HepG2 (cell line): Measurements from ENCODE around the gene TM4SF1. TPM values are rescaled to one million over a fixed set of nuclear protein-coding genes. Genes with fewer than 3 reads are reported as not detected.

Source experiments
- ATAC-seq: fragments of 200-7000 bp; cut with Tn5 transposase; 3 replicates; pipeline ENCODE4 v1.9.1; 2020; ENCODE audit warnings: mild to moderate bottlenecking, moderate library complexity
- BruUV-seq: library from RNA; stranded (reverse); fragments of 400-500 nt; replicated peaks from 2 replicates; lab custom pipeline; 2021; lab: Mats Ljungman, UMichigan
- CTCF ChIA-PET: fragments of 300-600 bp; formaldehyde crosslinking; extraction: SDS; loops from one replicate; lab custom pipeline; 2021; ENCODE audit warnings: low total read pairs, inconsistent platforms, low intra/inter-chr PET ratio; lab: Yijun Ruan, JAX
- POLR2A ChIA-PET: fragments of 350-600 bp; sonication (Branson Sonifier 250); formaldehyde crosslinking; loops from one replicate; lab custom pipeline; 2020; ENCODE audit warnings: antibody characterized with exemption, inconsistent platforms; lab: Yijun Ruan, JAX
- DNase-seq: peaks from one replicate; pipeline ENCODE4 v3.0.0-alpha.2; 2015; ENCODE audit warnings: low spot score
- FAIRE-seq: peaks from 3 replicates; lab custom pipeline; 2011; peaks lifted over from hg19 to GRCh38; lab: Jason Lieb, UNC
- H2AFZ ChIP-seq: one replicate; pipeline ENCODE4 v1.6.1; 2011; ENCODE audit warnings: low read length, inconsistent platforms
- H3K27ac ChIP-seq: fragments of 300-600 bp; 3 replicates; pipeline ENCODE4 v1.8.0; 2011; ENCODE audit warnings: mixed run types, mild to moderate bottlenecking, mixed read lengths, low read length, inconsistent platforms; ENCODE audit not compliant: insufficient read depth; ENCODE audit errors: extremely low read length
- H3K27me3 ChIP-seq, 2 experiments: fragments of 200-600 bp in 1 of 2; 2 replicates in 1 of 2; 3 replicates in 1 of 2; pipeline versions ENCODE4 v1.6.0 to v1.8.0; 2011; ENCODE audit warnings: low read length in 2 of 2, mild to moderate bottlenecking in 2 of 2, moderate library complexity in 2 of 2, inconsistent platforms in 1 of 2; ENCODE audit not compliant: insufficient read depth in 2 of 2, control insufficient read depth in 1 of 2
- H3K36me3 ChIP-seq, 2 experiments: fragments of 200-600 bp in 1 of 2; replicated peaks in 1 of 2; 2 replicates in 1 of 2; 3 replicates in 1 of 2; pipeline versions ENCODE4 v1.5.1 to v1.8.0; 2011; ENCODE audit warnings: low read length in 2 of 2, inconsistent platforms in 1 of 2; ENCODE audit not compliant: insufficient read depth in 2 of 2, control insufficient read depth in 1 of 2
- H3K4me1 ChIP-seq: 2 replicates; pipeline ENCODE4 v1.5.1; 2012; ENCODE audit warnings: low read length, inconsistent platforms; ENCODE audit not compliant: insufficient read depth
- H3K4me2 ChIP-seq: 2 replicates; pipeline ENCODE4 v1.6.0; 2011; ENCODE audit warnings: low read depth, low read length, inconsistent platforms
- H3K4me3 ChIP-seq, 3 experiments: fragments of 200-600 bp in 1 of 3; sonication (generic), shearing (Covaris generic) in 1 of 3; replicated peaks in 1 of 3; 2 replicates each; pipeline ENCODE4 v1.5.1; 2011 to 2016; ENCODE audit warnings: low read length in 3 of 3, inconsistent platforms in 2 of 3, low read depth in 2 of 3, mild to moderate bottlenecking in 2 of 3, control low read depth in 1 of 3, mixed read lengths in 1 of 3; ENCODE audit not compliant: insufficient read depth in 1 of 3
- H3K79me2 ChIP-seq: one replicate; pipeline ENCODE4 v1.6.1; 2011; ENCODE audit warnings: low read length, inconsistent platforms; ENCODE audit not compliant: insufficient read depth
- H3K9ac ChIP-seq: 2 replicates; pipeline ENCODE4 v1.6.0; 2011; ENCODE audit warnings: mild to moderate bottlenecking, low read depth, low read length, inconsistent platforms; ENCODE audit not compliant: insufficient read depth
- H3K9me3 ChIP-seq: 2 replicates; pipeline ENCODE4 v1.5.1; 2012; ENCODE audit warnings: mild to moderate bottlenecking, low read length
- H4K20me1 ChIP-seq: 2 replicates; pipeline ENCODE4 v1.6.0; 2011; ENCODE audit warnings: inconsistent platforms, mild to moderate bottlenecking, low read length, moderate library complexity; ENCODE audit not compliant: insufficient read depth
- ATF2 ChIP-seq: sonication (generic); formaldehyde crosslinking; IDR thresholded peaks from 2 replicates; pipeline ENCODE4 v1.4.0; 2020; ENCODE audit warnings: missing genetic modification reagents
- BCL6 ChIP-seq: IDR thresholded peaks from 2 replicates; pipeline ENCODE4 v1.6.1; 2016; ENCODE audit warnings: missing genetic modification reagents, missing compliant biosample characterization
- CEBPB ChIP-seq: IDR thresholded peaks from 2 replicates; pipeline ENCODE4 v1.6.1; 2011; ENCODE audit warnings: low read depth, low read length, improper control_type of control experiment, borderline replicate concordance
- EP300 ChIP-seq, 3 experiments: sonication (generic) in 1 of 3; formaldehyde crosslinking in 1 of 3; IDR thresholded peaks; 2 replicates each; pipeline versions ENCODE4 v1.5.1 to v1.6.1; 2011 to 2020; ENCODE audit warnings: low read depth in 2 of 3, low read length in 2 of 3, borderline replicate concordance in 1 of 3, improper control_type of control experiment in 1 of 3, mild to moderate bottlenecking in 1 of 3, missing genetic modification reagents in 1 of 3, moderate library complexity in 1 of 3
- HMG20A ChIP-seq: IDR thresholded peaks from 2 replicates; pipeline ENCODE4 v1.6.1; 2016; ENCODE audit warnings: borderline replicate concordance
- NR2F1 ChIP-seq, 2 experiments: fragments of 450-650 bp in 1 of 2; formaldehyde crosslinking in 1 of 2; IDR thresholded peaks; 2 replicates each; pipeline versions ENCODE4 v1.5.0 to v1.6.1; 2016 to 2020; ENCODE audit warnings: mild to moderate bottlenecking in 1 of 2, missing compliant biosample characterization in 1 of 2, missing genetic modification reagents in 1 of 2, moderate library complexity in 1 of 2
- NR2F2 ChIP-seq: IDR thresholded peaks from 2 replicates; pipeline ENCODE4 v1.6.1; 2012; ENCODE audit warnings: low read depth, inconsistent platforms, borderline replicate concordance
- NR2F6 ChIP-seq, 2 experiments: IDR thresholded peaks; 2 replicates each; pipeline ENCODE4 v1.6.1; 2016; ENCODE audit warnings: antibody characterized with exemption in 1 of 2, mild to moderate bottlenecking in 1 of 2
- RCOR2 ChIP-seq: IDR thresholded peaks from 2 replicates; pipeline ENCODE4 v1.6.1; 2016; ENCODE audit warnings: missing biosample characterization, missing genetic modification reagents
- SALL1 ChIP-seq: sonication (generic); formaldehyde crosslinking; IDR thresholded peaks from 2 replicates; pipeline ENCODE4 v1.8.0; 2022; ENCODE audit warnings: mild to moderate bottlenecking, missing genetic modification reagents
- SRSF4 ChIP-seq: fragments of 200-400 bp; formaldehyde crosslinking; IDR thresholded peaks from one replicate; pipeline ENCODE4 v1.6.1; 2018; ENCODE audit warnings: mild to moderate bottlenecking, low read depth, low read length, moderate library complexity; ENCODE audit not compliant: poor library complexity, severe bottlenecking
- U2AF1 ChIP-seq: fragments of 200-400 bp; formaldehyde crosslinking; optimal IDR thresholded peaks from 2 replicates; pipeline ENCODE3; 2017; ENCODE audit warnings: mild to moderate bottlenecking, low read depth, low read length
- ZFP36 ChIP-seq: fragments of 150-350 bp; IDR thresholded peaks from 2 replicates; pipeline ENCODE4 v1.6.1; 2018; ENCODE audit warnings: borderline replicate concordance, low read length, low read depth; ENCODE audit not compliant: partially characterized antibody
- ZNF644 ChIP-seq: IDR thresholded peaks from 2 replicates; pipeline ENCODE4 v1.6.1; 2016; ENCODE audit warnings: low read depth
- ZNF761 ChIP-seq: sonication (generic); formaldehyde crosslinking; conservative IDR thresholded peaks from 2 replicates; pipeline ENCODE4 v1.4.0; 2020; ENCODE audit warnings: mild to moderate bottlenecking, missing genetic modification reagents
- WGBS: methylation state at CpG from one replicate; pipeline ENCODE4 v1.1.6; 2017; ENCODE audit warnings: low lambda C conversion rate; 5-methylcytosine and 5-hydroxymethylcytosine counted together
- in situ Hi-C: cut with HindIII; loops from 2 replicates; pipeline ENCODE4 v1.10.0; 2017; ENCODE audit warnings: low pct_unique_long_range_greater_than_20kb; ENCODE audit not compliant: extremely low pct_ligation_motif_present
- intact Hi-C: fragments of 100-400 bp; cut with micrococcal nuclease; formaldehyde crosslinking; loops from one replicate; pipeline ENCODE4 v1.10.0; 2022; ENCODE audit not compliant: unreplicated experiment
- polyA plus RNA-seq, 8 experiments: library from polyadenylated mRNA; depleted of rRNA in 3 of 8; stranded (reverse) in 7 of 8; unstranded in 1 of 8; fragments of >200 nt; fragmentation: Illumina TruSeq in 4 of 8; extraction: Trizol in 4 of 8; gene quantifications; 2 replicates each; pipeline versions ENCODE4 v1.2.1 to v1.2.3, GENCODE V29; 2011 to 2016; ENCODE audit warnings: low read depth in 4 of 8, missing spikeins in 1 of 8, mixed read lengths in 1 of 8; ENCODE audit not compliant: insufficient read depth in 1 of 8
- total RNA-seq, 5 experiments: library from RNA; depleted of rRNA; stranded (reverse); fragments of >200 nt; fragmentation: Illumina TruSeq; extraction: Trizol; gene quantifications; 2 replicates each; pipeline ENCODE4 v1.2.3, GENCODE V29; 2016; ENCODE audit warnings: low read depth in 1 of 5
- TF ChIP-seq, protein P1 (sequence below): IDR thresholded peaks from 2 replicates; pipeline ENCODE4 v1.6.1; 2016
- TF ChIP-seq, protein P2 (sequence below): sonication (generic); formaldehyde crosslinking; IDR thresholded peaks from 2 replicates; pipeline ENCODE4 v1.5.0; 2020; ENCODE audit warnings: mild to moderate bottlenecking, missing genetic modification reagents, borderline replicate concordance

TM4SF1 gene
- total and polyA plus RNA-seq, 2 of the 13 experiments (the other 11 are each of a cell fraction or from before 2014, with no cell fraction given) = 431 to 1,359 TPM

- CTCF ChIA-PET = no interaction called here
- no TSS peak for BruUV-seq
- peak overlapping the region; percentile 70 for H2AFZ ChIP-seq
- H3K4me1 ChIP-seq = peaks cover 23% of the 10 kb centered on the region
- POLR2A ChIA-PET = interaction anchor here (1.0 to 3.1 kb wide), 3 partner anchors 13 to 58 kb away, joined by 3 to 10 read pairs (median 4); no protein-coding TSS in a partner anchor
- FAIRE-seq (peak; percentile 97), ATAC-seq (peak; percentile 99), DNase-seq (peak; percentile 94)
- H3K4me3 ChIP-seq = peak overlapping the region in 1 of 3 experiments; percentile 17; a peak in 1 of 6 replicates
- H3K27ac ChIP-seq = peak overlapping the region; percentile 83
- H3K36me3 ChIP-seq = no peaks in the 10 kb centered on the region
- H3K27me3 ChIP-seq = no peaks in the 10 kb centered on the region
- no peaks in the 10 kb centered on the region for H3K79me2 ChIP-seq
- peak overlapping the region; percentile 50 for H3K4me2 ChIP-seq
- 58% methylated on average over 1 of the region's 1 CpG for WGBS
- peak overlapping the region; percentile 32; the same call in 1 of the 2 replicates for H3K9ac ChIP-seq
- no peaks in the 10 kb centered on the region for H3K9me3 ChIP-seq
- intact Hi-C loops = no loop called here
- no peaks in the 10 kb centered on the region for H4K20me1 ChIP-seq
- in situ Hi-C loops = no loop called here
- peak; percentile 85 for TF ChIP-seq NR2F6 (IDR thresholded peaks at IDR 0.05)
- TF ChIP-seq NR2F6 (CRISPR knock-in tag; IDR thresholded peaks at IDR 0.05) = peak; percentile 89
- TF ChIP-seq U2AF1 = no peak
- 0 out of 2 replicates have a peak, but pooled peaks have one; percentile 29 for TF ChIP-seq RCOR2 (CRISPR knock-in tag)
- peak; percentile 66 for TF ChIP-seq CEBPB
- peak; percentile 37; the same call in 1 of the 2 replicates for TF ChIP-seq ATF2
- no peak for TF ChIP-seq ZNF761 (CRISPR knock-in tag)
- TF ChIP-seq HMG20A (CRISPR knock-in tag) = peak; percentile 78; the same call in 1 of the 2 replicates
- no peak for TF ChIP-seq SRSF4
- peak in 1 of 2 experiments; percentile 91; a peak in 2 of 4 replicates for TF ChIP-seq EP300 (IDR thresholded peaks at IDR 0.05; ENCODE audit: low read depth in 2 of 2, low read length in 2 of 2)
- TF ChIP-seq EP300 (CRISPR knock-in tag; IDR thresholded peaks at IDR 0.05; ENCODE audit: borderline replicate concordance) = no peak; the same call in 1 of the 2 replicates
- no peak for TF ChIP-seq ZFP36
- TF ChIP-seq NR2F2 = peak; percentile 86
- TF ChIP-seq, protein P1, sequence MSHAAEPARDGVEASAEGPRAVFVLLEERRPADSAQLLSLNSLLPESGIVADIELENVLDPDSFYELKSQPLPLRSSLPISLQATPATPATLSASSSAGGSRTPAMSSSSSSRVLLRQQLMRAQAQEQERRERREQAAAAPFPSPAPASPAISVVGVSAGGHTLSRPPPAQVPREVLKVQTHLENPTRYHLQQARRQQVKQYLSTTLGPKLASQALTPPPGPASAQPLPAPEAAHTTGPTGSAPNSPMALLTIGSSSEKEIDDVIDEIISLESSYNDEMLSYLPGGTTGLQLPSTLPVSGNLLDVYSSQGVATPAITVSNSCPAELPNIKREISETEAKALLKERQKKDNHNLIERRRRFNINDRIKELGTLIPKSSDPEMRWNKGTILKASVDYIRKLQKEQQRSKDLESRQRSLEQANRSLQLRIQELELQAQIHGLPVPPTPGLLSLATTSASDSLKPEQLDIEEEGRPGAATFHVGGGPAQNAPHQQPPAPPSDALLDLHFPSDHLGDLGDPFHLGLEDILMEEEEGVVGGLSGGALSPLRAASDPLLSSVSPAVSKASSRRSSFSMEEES = peak; percentile 79; the same call in 1 of the 2 replicates
- TF ChIP-seq, protein P2, sequence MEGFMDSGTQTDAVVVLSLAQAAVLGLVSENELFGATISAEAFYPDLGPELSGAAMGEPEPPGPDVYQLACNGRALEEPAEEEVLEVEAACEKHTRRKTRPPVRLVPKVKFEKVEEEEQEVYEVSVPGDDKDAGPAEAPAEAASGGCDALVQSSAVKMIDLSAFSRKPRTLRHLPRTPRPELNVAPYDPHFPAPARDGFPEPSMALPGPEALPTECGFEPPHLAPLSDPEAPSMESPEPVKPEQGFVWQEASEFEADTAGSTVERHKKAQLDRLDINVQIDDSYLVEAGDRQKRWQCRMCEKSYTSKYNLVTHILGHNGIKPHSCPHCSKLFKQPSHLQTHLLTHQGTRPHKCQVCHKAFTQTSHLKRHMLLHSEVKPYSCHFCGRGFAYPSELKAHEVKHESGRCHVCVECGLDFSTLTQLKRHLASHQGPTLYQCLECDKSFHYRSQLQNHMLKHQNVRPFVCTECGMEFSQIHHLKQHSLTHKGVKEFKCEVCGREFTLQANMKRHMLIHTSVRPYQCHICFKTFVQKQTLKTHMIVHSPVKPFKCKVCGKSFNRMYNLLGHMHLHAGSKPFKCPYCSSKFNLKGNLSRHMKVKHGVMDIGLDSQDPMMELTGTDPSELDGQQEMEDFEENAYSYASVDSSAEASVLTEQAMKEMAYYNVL = peak; percentile 65; the same call in 1 of the 2 replicates
- peak; percentile 54; the same call in 1 of the 2 replicates for TF ChIP-seq BCL6 (CRISPR knock-in tag)
- peak in 1 of 2 experiments; percentile 63; a peak in 2 of 4 replicates for TF ChIP-seq NR2F1 (CRISPR knock-in tag; IDR thresholded peaks at IDR 0.05)
- peak; percentile 24; the same call in 1 of the 2 replicates for TF ChIP-seq SALL1 (CRISPR knock-in tag)
- peak; percentile 95 for TF ChIP-seq ZNF644 (CRISPR knock-in tag)
These were observed 37.2 kb upstream of the TM4SF1 start for GRCh38 chr3:149414557-149415231.
